Measurements from ENCODE around the gene KIRREL3.

The KIRREL3 gene

GRCh38 chr11:126733685-126734084 is 266.9 kb downstream of the KIRREL3 start:
- FAIRE-seq: no peak

- FAIRE-seq: no peak
These were observed 267.6 kb downstream of the KIRREL3 start for GRCh38 chr11:126732981-126733380.

GRCh38 chr11:126731576-126732142 is 268.9 kb downstream of the KIRREL3 start:
- FAIRE-seq: no peak

GRCh38 chr11:126727381-126727780 is 273.2 kb downstream of the KIRREL3 start:
- FAIRE-seq: no peak

- FAIRE-seq: no peak
These were observed 275.0 kb downstream of the KIRREL3 start for GRCh38 chr11:126725521-126725920.

- FAIRE-seq: no peak
These were observed 275.5 kb downstream of the KIRREL3 start for GRCh38 chr11:126725043-126725442.

GRCh38 chr11:126723665-126724045 is 276.9 kb downstream of the KIRREL3 start:
- FAIRE-seq: no peak

GRCh38 chr11:126722956-126723664 is 277.5 kb downstream of the KIRREL3 start:
- no peak for FAIRE-seq

GRCh38 chr11:126722006-126722736 is 278.4 kb downstream of the KIRREL3 start:
- no peak for FAIRE-seq

- FAIRE-seq: no peak
These were observed 279.9 kb downstream of the KIRREL3 start for GRCh38 chr11:126720539-126721235.

GRCh38 chr11:126719740-126720139 is 280.8 kb downstream of the KIRREL3 start:
- no peak for FAIRE-seq

GRCh38 chr11:126718276-126718675 is 282.3 kb downstream of the KIRREL3 start:
- FAIRE-seq: no peak

- no peak for FAIRE-seq
These were observed 284.0 kb downstream of the KIRREL3 start for GRCh38 chr11:126716456-126717083.

- no peak for FAIRE-seq
These were observed 286.8 kb downstream of the KIRREL3 start for GRCh38 chr11:126713806-126714205.

- FAIRE-seq: no peak
These were observed 288.5 kb downstream of the KIRREL3 start for GRCh38 chr11:126711977-126712625.

GRCh38 chr11:126710804-126711399 is 289.7 kb downstream of the KIRREL3 start:
- FAIRE-seq: no peak

GRCh38 chr11:126707498-126707897 is 293.1 kb downstream of the KIRREL3 start:
- no peak for FAIRE-seq

- FAIRE-seq: no peak
These were observed 296.5 kb downstream of the KIRREL3 start for GRCh38 chr11:126704096-126704495.

GRCh38 chr11:126703662-126704061 is 296.9 kb downstream of the KIRREL3 start:
- no peak for FAIRE-seq

- no peak for FAIRE-seq
These were observed 297.6 kb downstream of the KIRREL3 start for GRCh38 chr11:126702987-126703386.

GRCh38 chr11:126702165-126702720 is 298.3 kb downstream of the KIRREL3 start:
- FAIRE-seq: no peak

- no peak for FAIRE-seq
These were observed 299.1 kb downstream of the KIRREL3 start for GRCh38 chr11:126701520-126701897.
